ENCODE data around the gene ZNF419.

The ZNF419 gene

DNA sequence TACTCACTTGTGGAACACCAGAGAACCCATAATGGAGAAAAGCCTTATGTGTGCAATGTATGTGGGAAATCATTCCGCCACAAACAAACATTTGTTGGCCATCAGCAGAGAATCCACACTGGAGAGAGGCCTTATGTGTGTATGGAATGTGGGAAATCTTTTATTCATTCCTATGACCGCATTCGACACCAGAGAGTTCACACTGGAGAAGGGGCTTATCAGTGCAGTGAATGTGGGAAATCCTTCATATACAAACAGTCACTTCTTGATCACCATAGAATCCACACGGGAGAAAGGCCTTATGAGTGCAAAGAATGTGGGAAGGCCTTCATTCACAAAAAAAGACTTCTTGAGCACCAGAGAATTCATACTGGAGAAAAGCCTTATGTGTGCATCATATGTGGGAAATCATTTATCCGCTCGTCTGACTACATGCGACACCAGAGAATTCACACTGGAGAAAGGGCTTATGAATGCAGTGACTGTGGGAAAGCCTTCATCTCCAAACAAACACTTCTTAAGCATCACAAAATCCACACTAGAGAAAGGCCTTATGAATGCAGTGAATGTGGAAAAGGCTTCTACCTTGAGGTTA is 50.5 kb downstream of the ZNF419 start:
- DNase-seq, result no peak

All from stimulated activated naive CD4-positive, alpha-beta T cell (primary cell).